Retina (tissue), 1 donor: Measurements from ENCODE around the gene LMAN2.
A peak's percentile ranks its signal among the peaks of the same experiment; 100 is the strongest.

ENCODE experiments used
- DNase-seq: peaks from one replicate; pipeline ENCODE4 v3.0.0-alpha.2; 2016

LMAN2 gene

GRCh38 chr5:177304392-177305119 lies 46.9 kb downstream of the LMAN2 start:
- DNase-seq = no peak

- DNase-seq = peak; percentile 31
Observed at GRCh38 chr5:177303925-177304391, 47.5 kb downstream of the LMAN2 start.

GRCh38 chr5:177303121-177303924 lies 48.1 kb downstream of the LMAN2 start, which contains the start of the genes PRELID1 and RAB24:
TSS of gene PRELID1 (plus strand) at chr5:177303799. CDS start at chr5:177303986, 187 bp downstream.
TSS of gene RAB24 (minus strand) at chr5:177303719. CDS start at chr5:177303288, 431 bp downstream.
- peak; percentile 94 for DNase-seq

- no peak for DNase-seq
Observed at GRCh38 chr5:177302354-177303110, 48.9 kb downstream of the LMAN2 start.

- DNase-seq = no peak
Observed at GRCh38 chr5:177301503-177302165, 49.8 kb downstream of the LMAN2 start.

GRCh38 chr5:177300951-177301350 lies 50.5 kb downstream of the LMAN2 start:
- DNase-seq = no peak

- no peak for DNase-seq
Observed at GRCh38 chr5:177300236-177300880, 51.1 kb downstream of the LMAN2 start.

- no peak for DNase-seq
Observed at GRCh38 chr5:177299697-177300096, 51.8 kb downstream of the LMAN2 start.

- no peak for DNase-seq
Observed at GRCh38 chr5:177297922-177298321, 53.5 kb downstream of the LMAN2 start.

- no peak for DNase-seq
Observed at GRCh38 chr5:177296581-177296980, 54.9 kb downstream of the LMAN2 start.

GRCh38 chr5:177295924-177296323 lies 55.5 kb downstream of the LMAN2 start:
- DNase-seq = no peak

- no peak for DNase-seq
Observed at GRCh38 chr5:177294632-177295031, 56.8 kb downstream of the LMAN2 start.

GRCh38 chr5:177293819-177294581 lies 57.5 kb downstream of the LMAN2 start:
- no peak for DNase-seq

GRCh38 chr5:177291735-177292134 lies 59.7 kb downstream of the LMAN2 start:
- no peak for DNase-seq

- DNase-seq = no peak
Observed at GRCh38 chr5:177290816-177291596, 60.5 kb downstream of the LMAN2 start.

- no peak for DNase-seq
Observed at GRCh38 chr5:177288191-177288590, 63.3 kb downstream of the LMAN2 start.
